Measurements from ENCODE around the gene MDC1.
A peak's percentile ranks its signal among the peaks of the same experiment; 100 is the strongest.
"Not testable (repeated sequence)": the region's sequence is repeated elsewhere in the genome, so short reads cannot be mapped to it uniquely, and the experiment has no call there.

The MDC1 gene

DNA sequence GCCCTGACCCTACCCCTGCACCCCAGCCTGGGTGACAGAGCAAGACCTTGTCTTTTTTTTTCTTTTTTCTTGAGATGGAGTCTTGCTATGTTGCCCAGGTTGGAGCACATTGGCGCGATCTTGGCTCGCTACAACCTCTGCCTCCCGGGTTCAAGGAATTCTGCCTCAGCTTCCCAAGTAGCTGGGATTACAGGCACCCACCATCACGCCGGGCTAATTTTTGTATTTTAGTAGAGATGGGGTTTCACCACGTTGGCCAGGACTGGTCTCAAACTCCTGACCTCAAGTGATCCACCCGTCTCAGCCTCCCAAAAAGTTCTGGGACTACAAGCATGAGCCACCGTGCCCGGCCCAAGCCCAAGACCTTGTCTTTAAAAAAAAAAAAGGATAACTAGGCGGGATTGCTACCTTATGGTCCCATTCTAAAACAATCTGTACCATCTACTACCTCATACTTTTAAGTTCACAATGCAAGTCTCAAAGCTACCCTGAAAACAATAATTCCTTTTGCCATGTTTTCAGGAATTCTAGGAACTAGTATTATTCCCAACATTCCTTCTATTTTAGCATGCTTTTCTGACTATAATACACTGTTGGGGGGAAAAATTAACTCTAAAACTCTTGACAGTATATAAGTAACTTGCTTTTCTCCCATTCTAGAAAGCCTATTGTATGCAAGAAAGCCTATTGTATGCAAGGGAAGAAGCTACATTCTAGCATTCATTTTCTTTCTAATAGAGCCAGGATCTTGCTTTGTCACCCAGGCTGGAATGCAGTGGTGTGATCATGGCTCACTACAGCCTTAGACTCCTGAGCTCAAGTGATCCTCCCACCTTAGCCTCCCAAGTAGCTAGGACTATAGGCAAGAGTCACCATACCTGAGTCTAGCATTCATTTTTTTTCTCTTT is 9.7 kb upstream of the MDC1 start:
- no peak for DNase-seq

- DNase-seq: no peak
Observed at GRCh38 chr6:30725713-30726505, 8.8 kb upstream of the MDC1 start.

- no peak for DNase-seq
Observed at GRCh38 chr6:30724906-30725667, 8.0 kb upstream of the MDC1 start.

DNA sequence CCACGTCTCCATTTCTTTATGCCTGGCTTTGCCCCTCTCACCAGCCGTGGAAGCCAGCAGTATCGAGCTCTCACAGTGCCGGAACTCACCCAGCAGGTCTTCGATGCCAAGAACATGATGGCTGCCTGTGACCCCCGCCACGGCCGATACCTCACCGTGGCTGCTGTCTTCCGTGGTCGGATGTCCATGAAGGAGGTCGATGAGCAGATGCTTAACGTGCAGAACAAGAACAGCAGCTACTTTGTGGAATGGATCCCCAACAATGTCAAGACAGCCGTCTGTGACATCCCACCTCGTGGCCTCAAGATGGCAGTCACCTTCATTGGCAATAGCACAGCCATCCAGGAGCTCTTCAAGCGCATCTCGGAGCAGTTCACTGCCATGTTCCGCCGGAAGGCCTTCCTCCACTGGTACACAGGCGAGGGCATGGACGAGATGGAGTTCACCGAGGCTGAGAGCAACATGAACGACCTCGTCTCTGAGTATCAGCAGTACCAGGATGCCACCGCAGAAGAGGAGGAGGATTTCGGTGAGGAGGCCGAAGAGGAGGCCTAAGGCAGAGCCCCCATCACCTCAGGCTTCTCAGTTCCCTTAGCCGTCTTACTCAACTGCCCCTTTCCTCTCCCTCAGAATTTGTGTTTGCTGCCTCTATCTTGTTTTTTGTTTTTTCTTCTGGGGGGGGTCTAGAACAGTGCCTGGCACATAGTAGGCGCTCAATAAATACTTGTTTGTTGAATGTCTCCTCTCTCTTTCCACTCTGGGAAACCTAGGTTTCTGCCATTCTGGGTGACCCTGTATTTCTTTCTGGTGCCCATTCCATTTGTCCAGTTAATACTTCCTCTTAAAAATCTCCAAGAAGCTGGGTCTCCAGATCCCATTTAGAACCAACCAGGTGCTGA is 7.0 kb upstream of the MDC1 start:
- not testable (repeated sequence) for DNase-seq

DNA sequence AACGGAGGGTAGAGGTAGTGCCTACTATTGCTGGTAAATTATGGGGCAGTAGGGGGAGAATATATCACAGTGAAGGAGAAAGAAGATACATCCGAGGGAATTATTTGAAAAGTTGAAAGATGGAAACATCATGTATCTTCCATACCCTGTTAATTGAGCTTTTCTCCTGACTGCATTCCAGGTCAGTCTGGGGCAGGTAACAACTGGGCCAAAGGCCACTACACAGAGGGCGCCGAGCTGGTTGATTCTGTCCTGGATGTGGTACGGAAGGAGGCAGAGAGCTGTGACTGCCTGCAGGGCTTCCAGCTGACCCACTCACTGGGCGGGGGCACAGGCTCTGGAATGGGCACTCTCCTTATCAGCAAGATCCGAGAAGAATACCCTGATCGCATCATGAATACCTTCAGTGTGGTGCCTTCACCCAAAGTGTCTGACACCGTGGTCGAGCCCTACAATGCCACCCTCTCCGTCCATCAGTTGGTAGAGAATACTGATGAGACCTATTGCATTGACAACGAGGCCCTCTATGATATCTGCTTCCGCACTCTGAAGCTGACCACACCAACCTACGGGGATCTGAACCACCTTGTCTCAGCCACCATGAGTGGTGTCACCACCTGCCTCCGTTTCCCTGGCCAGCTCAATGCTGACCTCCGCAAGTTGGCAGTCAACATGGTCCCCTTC is 6.2 kb upstream of the MDC1 start:
- DNase-seq: not testable (repeated sequence)

GRCh38 chr6:30722280-30723112 is 5.4 kb upstream of the MDC1 start:
- peak; percentile 81 for DNase-seq

DNA sequence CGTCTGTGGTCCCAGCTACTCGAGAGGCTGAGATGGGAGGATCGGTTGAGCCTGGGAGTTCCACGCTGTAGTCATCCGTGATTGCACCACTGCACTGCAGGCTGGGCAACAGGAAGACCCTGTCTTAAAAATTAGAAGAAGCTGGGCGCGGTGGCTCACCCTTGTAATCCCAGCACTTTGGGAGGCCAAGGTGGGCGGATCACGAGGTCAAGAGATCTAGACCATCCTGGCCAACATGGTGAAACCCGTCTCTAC is 4.9 kb upstream of the MDC1 start:
- not testable (repeated sequence) for DNase-seq

DNA sequence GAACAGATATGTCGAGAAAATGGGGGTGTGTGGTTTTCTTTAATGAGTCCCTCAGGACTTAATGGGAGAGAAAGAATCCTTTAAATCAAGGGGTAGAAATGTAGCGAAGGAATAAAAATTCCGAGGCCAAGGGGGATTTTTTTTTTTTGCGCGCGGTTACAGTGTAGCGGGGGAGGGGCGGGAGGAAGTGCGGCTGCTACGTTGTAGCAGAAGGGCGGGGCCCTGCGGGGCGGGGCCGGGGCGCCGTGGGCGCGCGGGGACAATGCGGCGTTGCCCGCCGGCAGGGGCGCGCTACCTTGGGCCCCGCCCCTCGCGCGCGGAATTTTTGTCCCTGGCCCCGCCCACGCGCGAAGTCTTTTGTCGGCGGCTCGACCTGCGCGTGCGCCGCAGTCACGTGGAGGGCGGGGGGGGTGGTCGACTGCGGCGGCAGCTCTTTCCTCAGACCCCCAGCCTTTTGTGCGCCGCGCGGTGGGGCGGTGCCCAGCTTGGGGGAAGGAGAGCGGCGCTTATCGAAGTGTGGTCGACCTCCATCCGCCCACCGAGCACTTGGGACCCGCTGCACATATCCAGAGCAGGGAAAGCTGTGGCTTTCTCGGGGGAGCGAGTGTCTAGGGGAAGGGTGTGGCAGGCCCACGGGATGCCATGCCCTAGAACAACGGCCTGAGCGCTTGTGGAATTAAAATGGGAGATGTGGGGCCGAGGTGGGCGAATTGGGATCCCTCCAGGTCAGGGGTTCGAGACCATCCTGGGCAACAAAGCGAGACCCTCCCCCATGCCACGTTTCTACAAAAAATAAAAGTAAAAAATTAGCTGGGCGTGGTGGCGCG is 4.3 kb upstream of the MDC1 start:
- peak; percentile 90 for DNase-seq

- DNase-seq: peak; percentile 75
Observed at GRCh38 chr6:30720738-30721197, 3.7 kb upstream of the MDC1 start.

DNA sequence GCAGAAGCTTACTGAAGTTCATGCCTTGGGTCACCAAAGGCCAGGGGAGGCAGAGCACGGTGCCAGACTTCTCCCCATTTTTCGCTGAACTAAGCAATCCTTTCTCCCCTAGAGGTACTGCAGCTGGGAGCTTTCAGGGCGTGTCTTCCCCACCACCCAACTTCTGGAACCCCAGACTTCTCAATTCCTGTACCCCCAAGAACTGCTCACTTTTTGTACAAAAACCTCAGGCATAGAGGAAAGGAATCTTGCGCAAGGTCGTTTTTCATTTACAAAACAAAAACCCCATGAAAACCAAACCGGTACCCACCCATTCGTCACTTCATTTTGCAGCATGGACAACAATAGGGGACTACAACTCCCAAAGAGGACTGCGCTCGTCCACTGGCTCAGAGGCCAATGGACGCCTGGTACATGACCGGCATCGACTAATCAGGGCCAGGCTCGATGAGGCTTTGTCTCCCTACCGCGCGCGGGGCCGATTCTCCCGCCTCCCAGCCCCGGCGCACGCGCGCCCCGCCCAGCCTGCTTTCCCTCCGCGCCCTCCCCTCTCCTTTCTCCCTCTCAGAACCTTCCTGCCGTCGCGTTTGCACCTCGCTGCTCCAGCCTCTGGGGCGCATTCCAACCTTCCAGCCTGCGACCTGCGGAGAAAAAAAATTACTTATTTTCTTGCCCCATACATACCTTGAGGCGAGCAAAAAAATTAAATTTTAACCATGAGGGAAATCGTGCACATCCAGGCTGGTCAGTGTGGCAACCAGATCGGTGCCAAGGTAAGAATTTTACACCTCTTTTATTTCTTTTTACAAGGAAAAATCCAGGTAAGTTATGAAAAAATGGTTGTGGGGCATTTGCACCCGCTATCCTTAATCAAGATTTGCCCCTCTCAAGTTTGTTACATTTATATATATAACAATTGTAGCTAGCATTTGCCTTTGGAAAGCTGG is 3.0 kb upstream of the MDC1 start, which contains the start of gene TUBB:
TSS of gene TUBB (plus strand) at position 562 of the 947 bp plus-strand sequence. CDS start at position 717, 155 bp downstream.
- DNase-seq: peak; percentile 89

DNA sequence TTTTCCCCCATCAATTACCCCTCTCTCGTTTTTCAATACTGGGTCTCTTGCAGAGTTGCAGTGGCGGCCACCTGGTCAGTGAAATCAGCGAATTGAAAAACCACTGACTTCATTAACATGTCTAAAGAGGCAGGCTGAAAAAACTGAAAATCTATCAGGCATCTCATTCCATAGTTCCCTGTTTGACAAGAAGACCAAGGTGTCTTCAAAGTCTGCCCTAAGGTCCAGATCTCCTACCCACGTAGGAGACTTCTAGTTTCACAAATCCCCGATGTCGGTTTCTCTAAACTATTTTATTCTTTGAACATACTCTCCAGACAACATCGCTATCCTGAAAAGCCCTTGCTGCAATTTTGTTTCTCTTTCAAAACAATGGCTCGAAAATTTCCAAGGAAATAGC is 2.3 kb upstream of the MDC1 start:
- DNase-seq: no peak

- DNase-seq: not testable (repeated sequence)
Observed at GRCh38 chr6:30717845-30718720, 1.0 kb upstream of the MDC1 start.

GRCh38 chr6:30716879-30717128 is 277 bp downstream of the MDC1 start:
- no peak for DNase-seq

DNA sequence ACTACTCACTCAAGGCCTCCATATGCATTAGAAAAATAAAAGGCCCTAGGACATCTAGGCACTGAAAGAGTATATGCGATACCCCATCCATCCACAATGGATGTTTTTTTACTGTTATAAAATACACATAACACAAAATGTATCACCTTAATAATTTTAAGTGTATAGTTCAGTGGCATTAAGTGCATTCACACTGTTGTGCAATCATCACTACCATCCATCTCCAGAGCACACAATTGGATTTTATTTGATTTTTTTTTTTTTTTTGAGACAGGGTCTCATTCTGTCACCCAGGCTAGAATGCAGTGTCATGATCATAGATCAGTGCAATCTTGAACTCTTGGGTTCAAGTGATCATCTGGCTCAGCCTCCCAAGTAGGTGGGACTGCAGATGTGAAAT is 2.8 kb downstream of the MDC1 start:
- DNase-seq: no peak

- no peak for DNase-seq
Observed at GRCh38 chr6:30712441-30712945, 4.6 kb downstream of the MDC1 start.

DNA sequence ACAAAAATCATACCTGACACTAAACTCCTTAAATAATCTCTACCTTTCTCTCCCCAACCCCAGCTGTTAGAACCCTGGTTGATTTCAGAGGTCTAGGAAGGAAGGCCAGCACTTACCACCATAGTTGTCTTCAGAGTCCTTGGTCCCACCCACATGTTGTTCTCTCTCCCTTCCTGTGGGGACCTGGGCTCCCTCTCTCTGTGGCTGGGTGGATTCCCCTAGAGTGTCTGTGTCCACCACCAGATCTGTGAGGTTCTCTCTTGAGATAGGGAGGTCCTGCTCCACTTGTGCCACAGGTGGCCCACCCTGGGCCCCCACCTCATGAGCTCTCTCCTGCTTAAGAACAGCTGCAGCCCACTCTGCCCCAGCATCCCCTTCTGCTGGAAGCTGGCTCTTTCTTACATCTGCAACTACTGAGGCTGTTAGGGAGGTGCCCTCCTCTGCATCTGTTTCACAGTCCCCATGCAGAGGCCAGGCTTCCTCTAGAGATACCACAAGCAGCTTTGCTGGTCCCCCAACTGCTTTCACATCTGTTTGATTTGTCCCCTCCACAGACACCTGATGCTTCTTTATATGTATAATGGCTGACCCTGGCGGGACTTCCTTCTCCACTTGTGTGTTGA is 5.2 kb downstream of the MDC1 start:
- no peak for DNase-seq
